IMR-90 (cell line): ENCODE results near the gene MROH7. TPM values are rescaled to one million over a fixed set of nuclear protein-coding genes. Genes with fewer than 3 reads are reported as not detected.

ENCODE experiments used
- ATAC-seq: fragments of 200-7000 bp; cut with Tn5 transposase; 2 replicates; pipeline ENCODE4 v1.9.1; 2020; ENCODE audit warnings: low read depth, mild to moderate bottlenecking, moderate library complexity
- BruUV-seq: library from RNA; stranded (reverse); fragments of 400-500 nt; replicated peaks from 2 replicates; lab custom pipeline; 2021; lab: Mats Ljungman, UMichigan
- CTCF ChIA-PET: fragments of 300-600 bp; formaldehyde crosslinking; extraction: SDS; loops from one replicate; lab custom pipeline; 2021; ENCODE audit warnings: antibody characterized with exemption; lab: Yijun Ruan, JAX
- POLR2A ChIA-PET: fragments of 300-600 bp; sonication (Branson Sonifier 250); formaldehyde crosslinking; loops from one replicate; lab custom pipeline; 2022; ENCODE audit warnings: antibody characterized with exemption; ENCODE audit not compliant: unreplicated experiment; lab: Charles Lee
- DNase-seq: peaks from one replicate; pipeline ENCODE4 v3.0.0; 2013
- H2AFZ ChIP-seq: replicated peaks from 2 replicates; pipeline ENCODE3; 2013; ENCODE audit warnings: low read length, mild to moderate bottlenecking; ENCODE audit not compliant: poor library complexity
- H2AK5ac ChIP-seq: 2 replicates; pipeline ENCODE4 v1.6.1; 2013; ENCODE audit warnings: low read depth, low read length, inconsistent platforms
- H2AK9ac ChIP-seq: replicated peaks from 2 replicates; pipeline ENCODE3; 2013; ENCODE audit warnings: mild to moderate bottlenecking, low read depth, low read length, moderate library complexity; ENCODE audit not compliant: poor library complexity
- H2BK120ac ChIP-seq: 2 replicates; pipeline ENCODE4 v1.6.1; 2013; ENCODE audit warnings: low read depth, low read length, inconsistent platforms
- H2BK15ac ChIP-seq: 3 replicates; pipeline ENCODE4 v1.6.1; 2013; ENCODE audit warnings: low read depth, low read length, inconsistent platforms
- H2BK20ac ChIP-seq: 2 replicates; pipeline ENCODE4 v1.6.1; 2013; ENCODE audit warnings: low read depth, mild to moderate bottlenecking, inconsistent platforms, low read length, moderate library complexity
- H2BK5ac ChIP-seq: 2 replicates; pipeline ENCODE4 v1.6.1; 2013; ENCODE audit warnings: mild to moderate bottlenecking, low read depth, low read length, inconsistent platforms; ENCODE audit not compliant: poor library complexity, severe bottlenecking
- H3K14ac ChIP-seq: replicated peaks from 2 replicates; pipeline ENCODE4 v1.6.1; 2013; ENCODE audit warnings: low read depth, low read length, inconsistent platforms
- H3K18ac ChIP-seq: 2 replicates; pipeline ENCODE4 v1.6.1; 2013; ENCODE audit warnings: low read depth, low read length, control low read depth
- H3K23ac ChIP-seq: 2 replicates; pipeline ENCODE4 v1.6.1; 2013; ENCODE audit warnings: low read depth, low read length, inconsistent platforms
- H3K27ac ChIP-seq: 2 replicates; pipeline ENCODE4 v1.5.1; 2013; ENCODE audit warnings: mild to moderate bottlenecking, control low read depth, low read length; ENCODE audit not compliant: insufficient read depth
- H3K27me3 ChIP-seq: 2 replicates; pipeline ENCODE4 v1.6.1; 2013; ENCODE audit warnings: low read length; ENCODE audit not compliant: control insufficient read depth, insufficient read depth
- H3K36me3 ChIP-seq: 2 replicates; pipeline ENCODE4 v1.6.1; 2013; ENCODE audit warnings: low read length, mixed read lengths; ENCODE audit not compliant: control insufficient read depth, insufficient read depth
- H3K4ac ChIP-seq: 2 replicates; pipeline ENCODE4 v1.6.1; 2013; ENCODE audit warnings: low read depth, low read length, inconsistent platforms
- H3K4me1 ChIP-seq: 2 replicates; pipeline ENCODE4 v1.6.1; 2013; ENCODE audit warnings: low read length, mixed read lengths; ENCODE audit not compliant: control insufficient read depth, insufficient read depth
- H3K4me2 ChIP-seq: 2 replicates; pipeline ENCODE4 v1.6.1; 2013; ENCODE audit warnings: low read depth, mild to moderate bottlenecking, control low read depth, low read length, moderate library complexity
- H3K4me3 ChIP-seq: 2 replicates; pipeline ENCODE4 v1.5.1; 2013; ENCODE audit warnings: low read depth, mild to moderate bottlenecking, control low read depth, low read length, moderate library complexity; ENCODE audit not compliant: insufficient read depth
- H3K56ac ChIP-seq: 2 replicates; pipeline ENCODE4 v1.6.1; 2013; ENCODE audit warnings: low read length, inconsistent platforms; ENCODE audit not compliant: insufficient read depth; ENCODE audit errors: extremely low read depth
- H3K79me1 ChIP-seq, 2 experiments: 2 replicates each; pipeline ENCODE4 v1.6.1; 2013; ENCODE audit warnings: low read length in 2 of 2, inconsistent platforms in 1 of 2, low read depth in 1 of 2
- H3K9ac ChIP-seq: 2 replicates; pipeline ENCODE4 v1.6.1; 2013; ENCODE audit warnings: low read depth, low read length, control low read depth
- H3K9me1 ChIP-seq: 2 replicates; pipeline ENCODE4 v1.6.1; 2013; ENCODE audit warnings: low read length, inconsistent platforms; ENCODE audit not compliant: insufficient read depth
- H3K9me3 ChIP-seq: 2 replicates; pipeline ENCODE4 v1.6.1; 2013; ENCODE audit warnings: low read length; ENCODE audit not compliant: control insufficient read depth, insufficient read depth
- H4K20me1 ChIP-seq: 2 replicates; pipeline ENCODE4 v1.6.1; 2013; ENCODE audit warnings: low read length, inconsistent platforms; ENCODE audit not compliant: insufficient read depth
- H4K5ac ChIP-seq: 2 replicates; pipeline ENCODE4 v1.6.1; 2013; ENCODE audit warnings: mild to moderate bottlenecking, low read depth, low read length, control low read depth
- H4K8ac ChIP-seq, 2 experiments: 2 replicates each; pipeline ENCODE4 v1.6.1; 2013; ENCODE audit warnings: low read depth in 2 of 2, low read length in 2 of 2, control low read depth in 1 of 2, inconsistent platforms in 1 of 2
- H4K91ac ChIP-seq: 2 replicates; pipeline ENCODE4 v1.6.1; 2013; ENCODE audit warnings: low read depth, low read length, inconsistent platforms; ENCODE audit not compliant: insufficient read depth
- BHLHE40 ChIP-seq: fragments of 150-350 bp; IDR thresholded peaks from 2 replicates; pipeline ENCODE4 v1.6.1; 2016; ENCODE audit warnings: mild to moderate bottlenecking, low read depth, low read length
- POLR2A ChIP-seq: IDR thresholded peaks from 2 replicates; pipeline ENCODE4 v1.6.1; 2012; ENCODE audit warnings: mild to moderate bottlenecking, low read depth, low read length
- WGBS, 2 experiments: methylation state at CpG; one replicate each; pipeline versions ENCODE4 v1.1.5 to v1.1.7; 2013; ENCODE audit warnings: missing lambda C conversion rate in 2 of 2; ENCODE audit not compliant: insufficient read length in 1 of 2; ENCODE audit errors: extremely low coverage in 2 of 2; 5-methylcytosine and 5-hydroxymethylcytosine counted together
- dilution Hi-C: fragments of 300-500 bp; cut with HindIII; formaldehyde crosslinking; loops from one replicate; pipeline ENCODE4 v1.14.3; 2018; ENCODE audit warnings: low sequenced_read_pairs; ENCODE audit not compliant: unreplicated experiment
- in situ Hi-C: fragments of 300-500 bp; cut with MboI; formaldehyde crosslinking; loops from 3 replicates; pipeline ENCODE4 v1.14.3; 2019; ENCODE audit warnings: low sequenced_read_pairs, inconsistent platforms, mixed read lengths
- intact Hi-C: fragments of 100-400 bp; cut with micrococcal nuclease; formaldehyde crosslinking; loops from 2 replicates; pipeline ENCODE4 v1.10.0; 2022
- polyA plus RNA-seq, 3 experiments: library from polyadenylated mRNA; depleted of rRNA; stranded (reverse); fragments of >200 nt; gene quantifications; 2 replicates each; pipeline ENCODE4 v1.2.3, GENCODE V29; 2012; ENCODE audit warnings: low replicate concordance in 1 of 3
- total RNA-seq: library from RNA; depleted of rRNA; stranded (reverse); fragments of >200 nt; gene quantifications from 2 replicates; pipeline ENCODE4 v1.2.3, GENCODE V29; 2012

MROH7 gene
- total and polyA plus RNA-seq, 2 of the 4 experiments (the other 2 are of a cell fraction), result not detected

- H3K79me1 ChIP-seq, result no peaks in the 10 kb centered on the region
- no peak overlapping the region for H2BK5ac ChIP-seq
- H4K8ac ChIP-seq, result no peak overlapping the region
- H3K36me3 ChIP-seq, result no peaks in the 10 kb centered on the region
- H3K18ac ChIP-seq, result no peak overlapping the region
- no peak overlapping the region for H3K56ac ChIP-seq
- H2AFZ ChIP-seq, result no peak overlapping the region
- H3K27me3 ChIP-seq, result peaks cover 43% of the 10 kb centered on the region
- H3K14ac ChIP-seq, result no peak overlapping the region
- H4K5ac ChIP-seq, result no peak overlapping the region
- H3K4me3 ChIP-seq, result no peak overlapping the region
- no peak for TF ChIP-seq BHLHE40
- TF ChIP-seq POLR2A, result no peak
- no peak overlapping the region for H3K4ac ChIP-seq
- H3K9me1 ChIP-seq, result no peaks in the 10 kb centered on the region
- no peak overlapping the region for H3K4me2 ChIP-seq
- H3K27ac ChIP-seq, result no peak overlapping the region
- no peak overlapping the region for H2BK20ac ChIP-seq
- no peaks in the 10 kb centered on the region for H4K20me1 ChIP-seq
- no peak overlapping the region for H3K23ac ChIP-seq
- DNase-seq (no peak), ATAC-seq (no peak)
- CTCF ChIA-PET, result no interaction called here
- POLR2A ChIA-PET, result no interaction called here
- H3K4me1 ChIP-seq, result no peaks in the 10 kb centered on the region
- H3K9ac ChIP-seq, result no peak overlapping the region
- no peaks in the 10 kb centered on the region for H3K9me3 ChIP-seq
- in situ Hi-C loops, result no loop called here
- no peak overlapping the region for H2AK5ac ChIP-seq
- no peak overlapping the region for H2BK120ac ChIP-seq
- H2AK9ac ChIP-seq, result no peak overlapping the region
- dilution Hi-C loops, result no loop called here
- intact Hi-C loops, result no loop called here
- no TSS peak for BruUV-seq
- no peak overlapping the region for H2BK15ac ChIP-seq
- no peak overlapping the region for H4K91ac ChIP-seq
- 64% methylated on average over 3 of the region's 8 CpGs; no CpG with 5 or more reads in 1 of the 2 experiments for WGBS, 2 experiments
These were observed 53.2 kb downstream of the MROH7 start for GRCh38 chr1:54694771-54695170.
